HepG2 (cell line): ENCODE data around the gene RPL36AL. TPM values are rescaled to one million over a fixed set of nuclear protein-coding genes. Genes with fewer than 3 reads are reported as not detected.

Experiments
- AKAP8 ChIP-seq: sonication (generic); formaldehyde crosslinking; IDR thresholded peaks from 2 replicates; pipeline ENCODE4 v1.5.1; 2020; ENCODE audit warnings: mild to moderate bottlenecking, missing genetic modification reagents
- CREM ChIP-seq, 2 experiments: sonication (generic) in 1 of 2; formaldehyde crosslinking in 1 of 2; IDR thresholded peaks; 2 replicates each; pipeline versions ENCODE4 v1.4.0 to v1.6.1; 2016 to 2020; ENCODE audit warnings: antibody characterized with exemption in 1 of 2, mild to moderate bottlenecking in 1 of 2, missing genetic modification reagents in 1 of 2
- FLYWCH1 ChIP-seq: sonication (generic); formaldehyde crosslinking; IDR thresholded peaks from 2 replicates; pipeline ENCODE4 v1.8.1; 2023; ENCODE audit warnings: mild to moderate bottlenecking, missing genetic modification reagents
- MNT ChIP-seq: fragments of 450-650 bp; IDR thresholded peaks from 2 replicates; pipeline ENCODE4 v1.6.1; 2016
- RAD21 ChIP-seq: fragments of 450-650 bp; formaldehyde crosslinking; IDR thresholded peaks from 2 replicates; pipeline ENCODE4 v1.5.0; 2020; ENCODE audit warnings: mild to moderate bottlenecking
- THAP9 ChIP-seq: sonication (generic); formaldehyde crosslinking; IDR thresholded peaks from 2 replicates; pipeline ENCODE4; 2020; ENCODE audit warnings: missing genetic modification reagents, mild to moderate bottlenecking, borderline replicate concordance
- ZFYVE20 ChIP-seq: sonication (generic); formaldehyde crosslinking; IDR thresholded peaks from 2 replicates; pipeline ENCODE4 v1.8.0; 2023; ENCODE audit warnings: low read depth, mild to moderate bottlenecking, moderate library complexity, missing genetic modification reagents, borderline replicate concordance
- ZNF512B ChIP-seq: sonication (generic); formaldehyde crosslinking; IDR thresholded peaks from 2 replicates; pipeline ENCODE4 v1.5.1; 2020; ENCODE audit warnings: missing genetic modification reagents, mild to moderate bottlenecking, borderline replicate concordance
- ZNF556 ChIP-seq: sonication (generic); formaldehyde crosslinking; IDR thresholded peaks from 2 replicates; pipeline ENCODE4 v1.4.0; 2020; ENCODE audit warnings: mild to moderate bottlenecking, missing genetic modification reagents, borderline replicate concordance
- ZNF878 ChIP-seq: sonication (generic); formaldehyde crosslinking; IDR thresholded peaks from 2 replicates; pipeline ENCODE4 v1.8.1; 2023; ENCODE audit warnings: mild to moderate bottlenecking, missing genetic modification reagents, moderate library complexity
- ZNF879 ChIP-seq: sonication (generic); formaldehyde crosslinking; IDR thresholded peaks from 2 replicates; pipeline ENCODE4 v1.8.1; 2023; ENCODE audit warnings: missing genetic modification reagents
- polyA plus RNA-seq, 8 experiments: library from polyadenylated mRNA; depleted of rRNA in 3 of 8; stranded (reverse) in 7 of 8; unstranded in 1 of 8; fragments of >200 nt; fragmentation: Illumina TruSeq in 4 of 8; extraction: Trizol in 4 of 8; gene quantifications; 2 replicates each; pipeline versions ENCODE4 v1.2.1 to v1.2.3, GENCODE V29; 2011 to 2016; ENCODE audit warnings: low read depth in 4 of 8, missing spikeins in 1 of 8, mixed read lengths in 1 of 8; ENCODE audit not compliant: insufficient read depth in 1 of 8
- total RNA-seq, 5 experiments: library from RNA; depleted of rRNA; stranded (reverse); fragments of >200 nt; fragmentation: Illumina TruSeq; extraction: Trizol; gene quantifications; 2 replicates each; pipeline ENCODE4 v1.2.3, GENCODE V29; 2016; ENCODE audit warnings: low read depth in 1 of 5
- TF ChIP-seq, protein P1 (sequence below): sonication (generic); formaldehyde crosslinking; IDR thresholded peaks from 2 replicates; pipeline ENCODE4 v1.4.0; 2020; ENCODE audit warnings: missing genetic modification reagents, borderline replicate concordance

RPL36AL gene
- total and polyA plus RNA-seq, 2 of the 13 experiments (the other 11 are each of a cell fraction or from before 2014, with no cell fraction given), result 90.0 to 294 TPM

DNA sequence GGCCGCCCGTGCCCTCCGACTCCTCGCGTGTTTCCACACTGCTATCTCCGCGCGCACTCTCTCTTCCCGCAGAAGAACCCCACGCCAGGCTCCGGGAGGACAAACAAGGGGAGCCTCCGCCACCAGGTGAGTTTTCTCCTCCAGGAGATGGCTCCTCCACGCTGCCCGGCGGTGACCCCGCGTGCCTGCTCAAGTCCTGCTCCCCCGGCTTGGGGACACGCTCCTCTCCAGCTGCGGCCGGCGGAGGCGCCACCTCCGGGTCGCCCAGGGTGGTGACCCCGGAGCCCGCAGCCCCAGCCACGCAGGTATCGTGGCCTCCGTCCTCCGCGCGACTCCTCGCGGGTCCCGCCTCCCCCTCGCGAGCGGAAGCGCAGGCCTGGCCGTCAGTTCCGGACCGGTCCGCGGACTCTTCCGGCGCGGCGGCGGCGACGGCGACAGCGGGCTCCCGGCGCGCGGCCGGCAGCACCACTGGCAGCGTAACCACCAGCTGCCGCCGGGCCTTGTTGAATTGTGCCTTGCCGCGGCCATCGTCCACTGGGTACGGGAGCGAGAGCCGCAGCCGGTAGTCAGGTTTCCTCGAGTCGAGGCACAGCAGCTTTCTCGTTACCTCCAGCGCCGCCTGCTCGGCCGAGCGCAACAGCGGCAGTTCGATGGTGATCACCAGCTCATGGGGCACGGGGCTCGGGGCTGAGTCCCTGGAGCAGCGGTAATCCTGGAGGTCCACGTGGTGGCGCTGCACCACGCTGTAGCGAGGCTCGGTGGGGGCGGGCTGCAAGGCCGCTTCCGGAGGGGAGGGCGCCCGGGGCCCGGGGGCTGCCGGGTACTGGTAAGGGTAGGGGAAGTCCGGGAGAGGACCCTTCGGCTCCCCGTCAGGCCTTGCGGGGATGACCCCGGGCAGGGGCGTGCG is 13.5 kb upstream of the RPL36AL start (continued):
- no peak; the same call in 1 of the 2 replicates for TF ChIP-seq ZFYVE20 (CRISPR knock-in tag)
- peak; percentile 6; the same call in 1 of the 2 replicates for TF ChIP-seq FLYWCH1
- TF ChIP-seq AKAP8 (CRISPR knock-in tag), result no peak
- TF ChIP-seq CREM (IDR thresholded peaks at IDR 0.05), result peak; percentile 26; the same call in 1 of the 2 replicates
- TF ChIP-seq CREM (CRISPR knock-in tag; IDR thresholded peaks at IDR 0.05), result no peak
- TF ChIP-seq, protein P1, sequence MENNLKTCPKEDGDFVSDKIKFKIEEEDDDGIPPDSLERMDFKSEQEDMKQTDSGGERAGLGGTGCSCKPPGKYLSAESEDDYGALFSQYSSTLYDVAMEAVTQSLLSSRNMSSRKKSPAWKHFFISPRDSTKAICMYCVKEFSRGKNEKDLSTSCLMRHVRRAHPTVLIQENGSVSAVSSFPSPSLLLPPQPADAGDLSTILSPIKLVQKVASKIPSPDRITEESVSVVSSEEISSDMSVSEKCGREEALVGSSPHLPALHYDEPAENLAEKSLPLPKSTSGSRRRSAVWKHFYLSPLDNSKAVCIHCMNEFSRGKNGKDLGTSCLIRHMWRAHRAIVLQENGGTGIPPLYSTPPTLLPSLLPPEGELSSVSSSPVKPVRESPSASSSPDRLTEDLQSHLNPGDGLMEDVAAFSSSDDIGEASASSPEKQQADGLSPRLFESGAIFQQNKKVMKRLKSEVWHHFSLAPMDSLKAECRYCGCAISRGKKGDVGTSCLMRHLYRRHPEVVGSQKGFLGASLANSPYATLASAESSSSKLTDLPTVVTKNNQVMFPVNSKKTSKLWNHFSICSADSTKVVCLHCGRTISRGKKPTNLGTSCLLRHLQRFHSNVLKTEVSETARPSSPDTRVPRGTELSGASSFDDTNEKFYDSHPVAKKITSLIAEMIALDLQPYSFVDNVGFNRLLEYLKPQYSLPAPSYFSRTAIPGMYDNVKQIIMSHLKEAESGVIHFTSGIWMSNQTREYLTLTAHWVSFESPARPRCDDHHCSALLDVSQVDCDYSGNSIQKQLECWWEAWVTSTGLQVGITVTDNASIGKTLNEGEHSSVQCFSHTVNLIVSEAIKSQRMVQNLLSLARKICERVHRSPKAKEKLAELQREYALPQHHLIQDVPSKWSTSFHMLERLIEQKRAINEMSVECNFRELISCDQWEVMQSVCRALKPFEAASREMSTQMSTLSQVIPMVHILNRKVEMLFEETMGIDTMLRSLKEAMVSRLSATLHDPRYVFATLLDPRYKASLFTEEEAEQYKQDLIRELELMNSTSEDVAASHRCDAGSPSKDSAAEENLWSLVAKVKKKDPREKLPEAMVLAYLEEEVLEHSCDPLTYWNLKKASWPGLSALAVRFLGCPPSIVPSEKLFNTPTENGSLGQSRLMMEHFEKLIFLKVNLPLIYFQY (CRISPR knock-in tag), result peak; percentile 68; the same call in 1 of the 2 replicates
- TF ChIP-seq MNT, result peak; percentile 69
- TF ChIP-seq RAD21 (CRISPR knock-in tag), result peak; percentile 93
- TF ChIP-seq ZNF556 (CRISPR knock-in tag), result peak; percentile 41; the same call in 1 of the 2 replicates
- TF ChIP-seq ZNF879 (CRISPR knock-in tag), result no peak; the same call in 1 of the 2 replicates
- TF ChIP-seq ZNF512B (CRISPR knock-in tag), result peak; percentile 77; the same call in 1 of the 2 replicates
- TF ChIP-seq THAP9, result peak; percentile 61; the same call in 1 of the 2 replicates
- TF ChIP-seq ZNF878 (CRISPR knock-in tag), result 0 out of 2 replicates have a peak, but pooled peaks have one; percentile 14
